ENCODE data around the gene G2E3. TPM values are rescaled to one million over a fixed set of nuclear protein-coding genes. Genes with fewer than 3 reads are reported as not detected.

The G2E3 gene
- total RNA-seq, 1 donor from 2014 or later, result 11.8 TPM

DNA sequence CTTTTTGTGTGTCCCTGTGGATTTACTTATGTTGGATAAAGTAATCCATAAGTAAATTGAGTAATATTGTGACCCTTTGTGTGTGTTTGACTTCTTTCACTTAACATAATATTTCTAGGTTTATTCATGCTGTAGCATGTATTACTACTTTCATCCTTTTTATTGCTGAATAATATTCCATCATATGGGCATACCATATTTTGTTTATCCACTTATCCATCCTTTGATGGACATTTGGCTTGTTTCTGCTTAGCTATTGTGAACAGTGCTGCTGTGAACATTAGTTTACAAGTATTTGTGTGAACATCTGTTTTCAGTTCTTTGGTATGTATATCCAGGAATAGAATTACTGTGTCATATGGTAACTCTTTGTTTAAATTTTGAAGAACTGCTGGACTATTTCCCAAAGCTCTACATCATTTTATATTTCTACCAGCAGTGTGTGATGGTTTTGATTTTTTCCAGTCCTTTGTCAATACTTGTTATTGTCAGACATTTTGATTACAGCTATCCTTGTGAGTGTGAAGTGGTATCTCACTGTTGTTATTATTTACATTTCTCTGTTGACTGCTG is 25.2 kb downstream of the G2E3 start:
- H3K27me3 ChIP-seq (ENCODE audit: control insufficient read depth, insufficient read depth, low read length), result no peaks in the 10 kb centered on the region
- DNase-seq (ENCODE audit: low read depth) (no peak), FAIRE-seq (no peak)
- H3K4me3 ChIP-seq (ENCODE audit: low read depth, low read length), result no peak overlapping the region
- peaks cover 1% of the 10 kb centered on the region for H3K36me3 ChIP-seq (ENCODE audit: control insufficient read depth, insufficient read depth, low read length)
- TF ChIP-seq, protein P1, sequence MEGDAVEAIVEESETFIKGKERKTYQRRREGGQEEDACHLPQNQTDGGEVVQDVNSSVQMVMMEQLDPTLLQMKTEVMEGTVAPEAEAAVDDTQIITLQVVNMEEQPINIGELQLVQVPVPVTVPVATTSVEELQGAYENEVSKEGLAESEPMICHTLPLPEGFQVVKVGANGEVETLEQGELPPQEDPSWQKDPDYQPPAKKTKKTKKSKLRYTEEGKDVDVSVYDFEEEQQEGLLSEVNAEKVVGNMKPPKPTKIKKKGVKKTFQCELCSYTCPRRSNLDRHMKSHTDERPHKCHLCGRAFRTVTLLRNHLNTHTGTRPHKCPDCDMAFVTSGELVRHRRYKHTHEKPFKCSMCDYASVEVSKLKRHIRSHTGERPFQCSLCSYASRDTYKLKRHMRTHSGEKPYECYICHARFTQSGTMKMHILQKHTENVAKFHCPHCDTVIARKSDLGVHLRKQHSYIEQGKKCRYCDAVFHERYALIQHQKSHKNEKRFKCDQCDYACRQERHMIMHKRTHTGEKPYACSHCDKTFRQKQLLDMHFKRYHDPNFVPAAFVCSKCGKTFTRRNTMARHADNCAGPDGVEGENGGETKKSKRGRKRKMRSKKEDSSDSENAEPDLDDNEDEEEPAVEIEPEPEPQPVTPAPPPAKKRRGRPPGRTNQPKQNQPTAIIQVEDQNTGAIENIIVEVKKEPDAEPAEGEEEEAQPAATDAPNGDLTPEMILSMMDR (IDR thresholded peaks at IDR 0.05; ENCODE audit: insufficient read depth, low read length, severe bottlenecking), result no peak

DNA sequence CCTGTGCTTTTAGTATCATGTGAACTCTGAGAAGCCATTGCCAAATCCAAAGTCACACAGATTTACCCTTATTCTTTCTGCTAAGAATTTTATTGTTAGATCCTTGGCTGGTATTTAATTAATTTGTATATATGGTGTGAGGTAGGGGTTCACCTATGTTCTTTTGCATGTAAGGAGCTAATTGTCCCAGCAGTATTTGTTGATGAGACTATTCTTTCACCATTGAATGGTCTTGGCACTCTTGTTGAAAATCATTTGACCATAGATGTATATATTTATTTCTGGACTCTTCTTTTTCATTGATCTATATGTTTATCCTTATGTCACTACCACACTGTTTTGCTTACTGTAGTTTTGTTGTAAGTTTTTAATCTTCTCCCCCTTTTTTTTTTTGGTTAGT is 26.2 kb downstream of the G2E3 start:
- TF ChIP-seq, protein P1 (IDR thresholded peaks at IDR 0.05; ENCODE audit: insufficient read depth, low read length, severe bottlenecking), result no peak
- Histone ChIP-seq H3K36me3 (ENCODE audit: control insufficient read depth, insufficient read depth, low read length) (peaks cover 1% of the 10 kb centered on the region), H3K27me3 (ENCODE audit: control insufficient read depth, insufficient read depth, low read length) (no peaks in the 10 kb centered on the region), H3K4me3 (ENCODE audit: low read depth, low read length) (no peak overlapping the region)
- DNase-seq (ENCODE audit: low read depth) (no peak), FAIRE-seq (no peak)

DNA sequence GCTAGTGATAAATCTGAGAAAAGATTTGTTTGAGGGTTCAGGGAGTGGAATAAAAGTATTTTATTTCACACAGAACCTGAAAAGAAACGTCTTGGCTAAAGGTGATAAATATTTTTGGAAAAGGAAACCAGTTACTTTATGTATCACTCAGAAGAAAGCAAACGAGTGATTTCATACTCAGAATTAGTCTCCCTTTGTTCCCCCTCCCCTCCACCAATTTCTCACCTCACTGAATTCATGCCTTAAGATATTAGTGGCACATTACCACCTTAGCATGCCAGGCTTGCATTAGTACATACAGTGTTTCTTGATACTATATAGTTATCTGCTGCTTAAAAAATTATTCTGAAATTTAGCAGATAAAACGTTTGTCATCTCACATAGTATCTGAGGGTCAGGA is 28.2 kb downstream of the G2E3 start:
- TF ChIP-seq, protein P1 (IDR thresholded peaks at IDR 0.05; ENCODE audit: insufficient read depth, low read length, severe bottlenecking), result no peak
- Histone ChIP-seq H3K27me3 (ENCODE audit: control insufficient read depth, insufficient read depth, low read length) (no peaks in the 10 kb centered on the region), H3K4me3 (ENCODE audit: low read depth, low read length) (no peak overlapping the region), H3K36me3 (ENCODE audit: control insufficient read depth, insufficient read depth, low read length) (peaks cover 1% of the 10 kb centered on the region)
- DNase-seq (ENCODE audit: low read depth) (no peak), FAIRE-seq (no peak)

DNA sequence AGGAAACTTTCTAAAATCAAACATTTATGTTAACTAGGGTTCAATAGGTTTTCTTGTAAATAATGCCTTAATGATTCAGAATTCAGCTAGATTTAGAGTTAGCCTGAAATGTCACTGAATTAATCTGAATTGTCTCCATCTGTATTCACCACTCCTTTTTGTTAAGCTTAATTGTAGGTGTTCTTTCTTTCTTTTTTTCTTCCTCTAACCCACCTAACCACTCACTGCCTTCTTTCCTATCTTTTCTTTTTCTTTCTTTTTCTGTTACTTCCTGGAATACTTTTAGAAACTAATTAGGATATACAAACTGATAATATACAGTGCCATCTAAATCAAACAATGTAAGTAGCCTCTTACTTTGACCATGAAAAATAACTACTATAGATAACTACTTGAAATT is 29.9 kb downstream of the G2E3 start:
- Histone ChIP-seq H3K27me3 (ENCODE audit: control insufficient read depth, insufficient read depth, low read length) (no peaks in the 10 kb centered on the region), H3K36me3 (ENCODE audit: control insufficient read depth, insufficient read depth, low read length) (peaks cover 1% of the 10 kb centered on the region), H3K4me3 (ENCODE audit: low read depth, low read length) (no peak overlapping the region)
- TF ChIP-seq, protein P1 (IDR thresholded peaks at IDR 0.05; ENCODE audit: insufficient read depth, low read length, severe bottlenecking), result no peak
- DNase-seq (ENCODE audit: low read depth) (no peak), FAIRE-seq (no peak)

GRCh38 chr14:30596935-30597334 is 38.0 kb downstream of the G2E3 start:
- no peak for DNase-seq (ENCODE audit: low read depth)
- peaks cover 2% of the 10 kb centered on the region for H3K36me3 ChIP-seq (ENCODE audit: control insufficient read depth, insufficient read depth, low read length)
- no peaks in the 10 kb centered on the region for H3K27me3 ChIP-seq (ENCODE audit: control insufficient read depth, insufficient read depth, low read length)
- no peak for FAIRE-seq
- TF ChIP-seq, protein P1 (IDR thresholded peaks at IDR 0.05; ENCODE audit: insufficient read depth, low read length, severe bottlenecking), result no peak
- no peak overlapping the region for H3K4me3 ChIP-seq (ENCODE audit: low read depth, low read length)

- Histone ChIP-seq H3K36me3 (ENCODE audit: control insufficient read depth, insufficient read depth, low read length) (peaks cover 4% of the 10 kb centered on the region), H3K4me3 (ENCODE audit: low read depth, low read length) (no peak overlapping the region), H3K27me3 (ENCODE audit: control insufficient read depth, insufficient read depth, low read length) (no peaks in the 10 kb centered on the region)
- TF ChIP-seq, protein P1 (IDR thresholded peaks at IDR 0.05; ENCODE audit: insufficient read depth, low read length, severe bottlenecking), result no peak
- DNase-seq (ENCODE audit: low read depth) (no peak), FAIRE-seq (no peak)
Observed at GRCh38 chr14:30597504-30597903, 38.5 kb downstream of the G2E3 start.

Data from bronchial epithelial cell (primary cell).